H1 (cell line): ENCODE data around the gene SERPINA6.

ENCODE experiments used
- BRCA1 ChIP-seq: IDR thresholded peaks from 2 replicates; pipeline ENCODE4 v1.6.1; 2012; ENCODE audit warnings: low read depth, low read length, improper control_type of control experiment
- CBX5 ChIP-seq: fragments of 300-800, 300-1000 bp; sonication (generic); IDR thresholded peaks from 2 replicates; pipeline ENCODE4 v1.7.1; 2016; ENCODE audit warnings: antibody characterized with exemption, low read length, low read depth
- CEBPB ChIP-seq: IDR thresholded peaks from 2 replicates; pipeline ENCODE4 v1.6.1; 2012; ENCODE audit warnings: low read depth, low read length
- CTBP2 ChIP-seq: IDR thresholded peaks from 2 replicates; pipeline ENCODE4 v1.7.0; 2011; ENCODE audit warnings: borderline replicate concordance, mild to moderate bottlenecking, moderate library complexity, mixed read lengths, low read length; ENCODE audit not compliant: insufficient read depth, insufficient read length
- EP300 ChIP-seq, 2 experiments: IDR thresholded peaks; 1 replicate in 1 of 2; 2 replicates in 1 of 2; pipeline ENCODE4 v1.6.1; 2011 to 2012; ENCODE audit warnings: low read depth in 2 of 2, low read length in 2 of 2, mild to moderate bottlenecking in 2 of 2, borderline replicate concordance in 1 of 2, inconsistent platforms in 1 of 2, moderate library complexity in 1 of 2
- GABPA ChIP-seq: IDR thresholded peaks from 2 replicates; pipeline ENCODE4 v1.6.1; 2011; ENCODE audit warnings: mild to moderate bottlenecking, low read length, moderate library complexity, borderline replicate concordance; ENCODE audit not compliant: insufficient read depth
- HDAC6 ChIP-seq: IDR thresholded peaks from one replicate; pipeline ENCODE4 v1.7.1; 2012; ENCODE audit warnings: low read depth, mild to moderate bottlenecking, inconsistent platforms, low read length, moderate library complexity
- POLR2A ChIP-seq, 2 experiments: IDR thresholded peaks; 1 replicate in 1 of 2; 2 replicates in 1 of 2; pipeline ENCODE4 v1.6.1; 2011; ENCODE audit warnings: low read depth in 2 of 2, low read length in 2 of 2, mild to moderate bottlenecking in 2 of 2; ENCODE audit errors: control extremely low read depth in 1 of 2
- RFX5 ChIP-seq: IDR thresholded peaks from 2 replicates; pipeline ENCODE4 v1.6.1; 2011; ENCODE audit warnings: low read depth, low read length, improper control_type of control experiment, borderline replicate concordance
- RNF2 ChIP-seq: fragments of 200-900, 300-1000 bp; sonication (generic); IDR thresholded peaks from 2 replicates; pipeline ENCODE4 v1.7.1; 2016; ENCODE audit warnings: borderline replicate concordance, low read depth, mild to moderate bottlenecking, antibody characterized with exemption, low read length; ENCODE audit not compliant: poor library complexity, severe bottlenecking; ENCODE audit errors: missing control alignments
- TAF1 ChIP-seq: IDR thresholded peaks from 2 replicates; pipeline ENCODE4 v1.6.1; 2011; ENCODE audit warnings: mild to moderate bottlenecking, low read depth, low read length
- TF ChIP-seq, protein P1 (sequence below), 3 experiments: IDR thresholded peaks; 1 replicate in 2 of 3; 2 replicates in 1 of 3; pipeline versions ENCODE4 v1.5.1 to v1.6.1; 2011; ENCODE audit warnings: low read length in 3 of 3, mild to moderate bottlenecking in 3 of 3, inconsistent platforms in 2 of 3, low read depth in 1 of 3, moderate library complexity in 1 of 3; ENCODE audit not compliant: insufficient read depth in 1 of 3; ENCODE audit errors: control extremely low read depth in 1 of 3

DNA sequence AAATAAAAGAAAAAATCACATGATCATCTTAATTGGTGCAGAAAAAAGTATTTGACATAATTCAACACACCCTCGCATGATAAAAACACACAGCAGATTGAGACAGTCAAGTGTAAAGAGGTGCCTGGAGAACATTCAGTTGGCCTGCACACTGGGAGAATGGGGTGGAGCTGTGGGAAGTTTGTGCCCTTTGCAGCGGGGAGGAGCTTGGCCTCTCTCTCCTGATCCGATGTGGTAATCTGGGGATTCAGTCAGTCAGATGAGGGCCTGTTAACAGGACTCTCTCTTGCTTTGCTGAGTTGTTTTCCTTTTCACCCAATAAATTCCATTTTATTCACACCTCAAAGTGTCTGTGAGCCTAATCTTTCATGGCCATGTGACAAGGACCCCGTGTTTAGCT is 5.9 kb downstream of the SERPINA6 start:
- TF ChIP-seq, protein P1, sequence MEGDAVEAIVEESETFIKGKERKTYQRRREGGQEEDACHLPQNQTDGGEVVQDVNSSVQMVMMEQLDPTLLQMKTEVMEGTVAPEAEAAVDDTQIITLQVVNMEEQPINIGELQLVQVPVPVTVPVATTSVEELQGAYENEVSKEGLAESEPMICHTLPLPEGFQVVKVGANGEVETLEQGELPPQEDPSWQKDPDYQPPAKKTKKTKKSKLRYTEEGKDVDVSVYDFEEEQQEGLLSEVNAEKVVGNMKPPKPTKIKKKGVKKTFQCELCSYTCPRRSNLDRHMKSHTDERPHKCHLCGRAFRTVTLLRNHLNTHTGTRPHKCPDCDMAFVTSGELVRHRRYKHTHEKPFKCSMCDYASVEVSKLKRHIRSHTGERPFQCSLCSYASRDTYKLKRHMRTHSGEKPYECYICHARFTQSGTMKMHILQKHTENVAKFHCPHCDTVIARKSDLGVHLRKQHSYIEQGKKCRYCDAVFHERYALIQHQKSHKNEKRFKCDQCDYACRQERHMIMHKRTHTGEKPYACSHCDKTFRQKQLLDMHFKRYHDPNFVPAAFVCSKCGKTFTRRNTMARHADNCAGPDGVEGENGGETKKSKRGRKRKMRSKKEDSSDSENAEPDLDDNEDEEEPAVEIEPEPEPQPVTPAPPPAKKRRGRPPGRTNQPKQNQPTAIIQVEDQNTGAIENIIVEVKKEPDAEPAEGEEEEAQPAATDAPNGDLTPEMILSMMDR (IDR thresholded peaks at IDR 0.05; ENCODE audit: control extremely low read depth in 1 of 3, insufficient read depth in 1 of 3, low read depth in 1 of 3, low read length in 3 of 3) = no peak
- TF ChIP-seq EP300 (IDR thresholded peaks at IDR 0.05; ENCODE audit: borderline replicate concordance in 1 of 2, low read depth in 2 of 2, low read length in 2 of 2) (no peak), TAF1 (no peak), CEBPB (no peak), HDAC6 (no peak), CTBP2 (no peak), RNF2 (no peak), GABPA (no peak), CBX5 (no peak), BRCA1 (no peak), POLR2A (IDR thresholded peaks at IDR 0.05; ENCODE audit: control extremely low read depth in 1 of 2, low read depth in 2 of 2, low read length in 2 of 2) (no peak), RFX5 (no peak)
